K562 (cell line): ENCODE data around the gene FAM219A. TPM values are rescaled to one million over a fixed set of nuclear protein-coding genes. Genes with fewer than 3 reads are reported as not detected.

ENCODE experiments used
- KLF16 ChIP-seq: IDR thresholded peaks from 2 replicates; pipeline ENCODE4 v1.6.1; 2016; ENCODE audit warnings: antibody characterized with exemption
- MTA3 ChIP-seq: fragments of 450-650 bp; formaldehyde crosslinking; IDR thresholded peaks from 2 replicates; pipeline ENCODE4 v1.6.1; 2017; ENCODE audit warnings: mild to moderate bottlenecking, borderline replicate concordance
- NFIX ChIP-seq: fragments of 250-450 bp; sonication (Bioruptor Pico); IDR thresholded peaks from 2 replicates; pipeline ENCODE4 v1.4.0; 2020; ENCODE audit warnings: low read depth, mild to moderate bottlenecking, moderate library complexity
- TEAD1 ChIP-seq, 2 experiments: fragments of 450-650 bp in 1 of 2; sonication (generic) in 1 of 2; formaldehyde crosslinking; IDR thresholded peaks; 2 replicates each; pipeline versions ENCODE4 v1.4.0 to v1.8.0; 2020 to 2022; ENCODE audit warnings: mild to moderate bottlenecking in 2 of 2, missing genetic modification reagents in 1 of 2
- ZNF253 ChIP-seq: fragments of 250-450 bp; sonication (Bioruptor Pico); conservative IDR thresholded peaks from 2 replicates; pipeline ENCODE4 v1.6.1; 2021; ENCODE audit warnings: mild to moderate bottlenecking
- polyA plus RNA-seq, 8 experiments: library from polyadenylated mRNA; depleted of rRNA in 4 of 8; stranded (reverse) in 5 of 8; unstranded in 3 of 8; fragments of >200 nt; fragmentation: Nextera tagmentation in 2 of 8; fragmentation: Illumina TruSeq in 1 of 8; extraction: Ambion mirVana in 2 of 8; extraction: Trizol in 1 of 8; gene quantifications; 2 replicates each; pipeline versions ENCODE4 v1.2.1 to v1.2.3, GENCODE V29; 2011 to 2014; ENCODE audit warnings: inconsistent platforms in 1 of 8, missing spikeins in 1 of 8
- total RNA-seq, 7 experiments: library from RNA; depleted of rRNA in 6 of 7; stranded (reverse); fragments of >200 nt in 6 of 7; fragmentation: Illumina TruSeq in 2 of 7; extraction: Trizol in 2 of 7; gene quantifications; 2 replicates each; pipeline versions ENCODE4 v1.2.1 to v1.2.3, GENCODE V29; 2011 to 2021; ENCODE audit warnings: low replicate concordance in 1 of 7
- TF ChIP-seq, protein P1 (sequence below), 2 experiments: fragments of 450-650 bp; IDR thresholded peaks; 2 replicates each; pipeline ENCODE4 v1.6.1; 2018; ENCODE audit warnings: mild to moderate bottlenecking in 2 of 2, low read depth in 1 of 2; ENCODE audit not compliant: partially characterized antibody in 2 of 2

FAM219A gene
- total and polyA plus RNA-seq, 9 of the 15 experiments (the other 6 are each of a cell fraction or from before 2014, with no cell fraction given), result 0.63 to 8.6 (median 2.9) TPM

DNA sequence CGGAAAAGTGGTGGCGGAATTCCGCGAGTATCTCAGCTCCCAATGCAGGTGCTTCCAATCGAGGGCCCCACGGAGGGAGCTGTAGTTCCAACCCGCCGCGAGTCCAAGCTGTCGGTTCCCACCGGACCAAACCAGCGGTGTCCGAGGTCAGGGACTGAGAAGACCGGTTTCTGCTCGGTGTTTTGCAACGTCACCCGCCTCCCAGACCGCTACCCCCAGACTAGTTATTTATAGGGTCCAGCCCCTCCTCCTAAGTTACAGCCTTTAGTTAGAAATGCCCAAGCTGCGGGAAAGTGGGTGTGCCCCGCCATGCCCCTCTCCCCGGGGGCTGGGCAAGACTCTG, 81.0 kb downstream of the FAM219A start (continued):
- TF ChIP-seq, protein P1, sequence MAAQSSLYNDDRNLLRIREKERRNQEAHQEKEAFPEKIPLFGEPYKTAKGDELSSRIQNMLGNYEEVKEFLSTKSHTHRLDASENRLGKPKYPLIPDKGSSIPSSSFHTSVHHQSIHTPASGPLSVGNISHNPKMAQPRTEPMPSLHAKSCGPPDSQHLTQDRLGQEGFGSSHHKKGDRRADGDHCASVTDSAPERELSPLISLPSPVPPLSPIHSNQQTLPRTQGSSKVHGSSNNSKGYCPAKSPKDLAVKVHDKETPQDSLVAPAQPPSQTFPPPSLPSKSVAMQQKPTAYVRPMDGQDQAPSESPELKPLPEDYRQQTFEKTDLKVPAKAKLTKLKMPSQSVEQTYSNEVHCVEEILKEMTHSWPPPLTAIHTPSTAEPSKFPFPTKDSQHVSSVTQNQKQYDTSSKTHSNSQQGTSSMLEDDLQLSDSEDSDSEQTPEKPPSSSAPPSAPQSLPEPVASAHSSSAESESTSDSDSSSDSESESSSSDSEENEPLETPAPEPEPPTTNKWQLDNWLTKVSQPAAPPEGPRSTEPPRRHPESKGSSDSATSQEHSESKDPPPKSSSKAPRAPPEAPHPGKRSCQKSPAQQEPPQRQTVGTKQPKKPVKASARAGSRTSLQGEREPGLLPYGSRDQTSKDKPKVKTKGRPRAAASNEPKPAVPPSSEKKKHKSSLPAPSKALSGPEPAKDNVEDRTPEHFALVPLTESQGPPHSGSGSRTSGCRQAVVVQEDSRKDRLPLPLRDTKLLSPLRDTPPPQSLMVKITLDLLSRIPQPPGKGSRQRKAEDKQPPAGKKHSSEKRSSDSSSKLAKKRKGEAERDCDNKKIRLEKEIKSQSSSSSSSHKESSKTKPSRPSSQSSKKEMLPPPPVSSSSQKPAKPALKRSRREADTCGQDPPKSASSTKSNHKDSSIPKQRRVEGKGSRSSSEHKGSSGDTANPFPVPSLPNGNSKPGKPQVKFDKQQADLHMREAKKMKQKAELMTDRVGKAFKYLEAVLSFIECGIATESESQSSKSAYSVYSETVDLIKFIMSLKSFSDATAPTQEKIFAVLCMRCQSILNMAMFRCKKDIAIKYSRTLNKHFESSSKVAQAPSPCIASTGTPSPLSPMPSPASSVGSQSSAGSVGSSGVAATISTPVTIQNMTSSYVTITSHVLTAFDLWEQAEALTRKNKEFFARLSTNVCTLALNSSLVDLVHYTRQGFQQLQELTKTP (IDR thresholded peaks at IDR 0.05; ENCODE audit: low read depth in 1 of 2, partially characterized antibody in 2 of 2), result peak in 1 of 2 experiments; percentile 1
- TF ChIP-seq NFIX (CRISPR knock-in tag) (no peak), TEAD1 (CRISPR knock-in tag; IDR thresholded peaks at IDR 0.05) (0 out of 4 replicates have a peak, but pooled peaks of 1 of the 2 experiments have one; percentile 2), ZNF253 (no peak), KLF16 (peak; percentile 44), MTA3 (0 out of 2 replicates have a peak, but pooled peaks have one; percentile 5)
- TF ChIP-seq, all 486 proteins: peak for 11
